GM19035 (cell line): ENCODE results near the gene TMED10.
A peak's percentile ranks its signal among the peaks of the same experiment; 100 is the strongest.
"Not testable (repeated sequence)": the region's sequence is repeated elsewhere in the genome, so short reads cannot be mapped to it uniquely, and the experiment has no call there.

Source experiments
- ATAC-seq: cut with Tn5 transposase; IDR thresholded peaks from one replicate; pipeline ENCODE4 v1.9.1; 2021; ENCODE audit not compliant: unreplicated experiment

TMED10 gene

GRCh38 chr14:75191100-75191499 lies 14.7 kb upstream of the TMED10 start:
- no peak for ATAC-seq

GRCh38 chr14:75190023-75190422 lies 13.6 kb upstream of the TMED10 start:
- ATAC-seq, result no peak

GRCh38 chr14:75188520-75189268 lies 12.3 kb upstream of the TMED10 start:
- no peak for ATAC-seq

- ATAC-seq, result no peak
These were observed 11.7 kb upstream of the TMED10 start for GRCh38 chr14:75188086-75188485.

- no peak for ATAC-seq
These were observed 10.5 kb upstream of the TMED10 start for GRCh38 chr14:75186953-75187352.

- ATAC-seq, result no peak
These were observed 9.0 kb upstream of the TMED10 start for GRCh38 chr14:75185251-75186040.

GRCh38 chr14:75184492-75184891 lies 8.1 kb upstream of the TMED10 start:
- ATAC-seq, result no peak

GRCh38 chr14:75184039-75184438 lies 7.6 kb upstream of the TMED10 start:
- no peak for ATAC-seq

- ATAC-seq, result no peak
These were observed 6.8 kb upstream of the TMED10 start for GRCh38 chr14:75183225-75183624.

- no peak for ATAC-seq
These were observed 6.4 kb upstream of the TMED10 start for GRCh38 chr14:75182821-75183220.

GRCh38 chr14:75182163-75182562 lies 5.8 kb upstream of the TMED10 start:
- ATAC-seq, result not testable (repeated sequence)

- no peak for ATAC-seq
These were observed 5.1 kb upstream of the TMED10 start for GRCh38 chr14:75181293-75182062.

- peak; percentile 18 for ATAC-seq
These were observed 703 bp downstream of the TMED10 start for GRCh38 chr14:75175677-75176141.

GRCh38 chr14:75174066-75174465 lies 2.3 kb downstream of the TMED10 start:
- no peak for ATAC-seq

- ATAC-seq, result no peak
These were observed 5.6 kb downstream of the TMED10 start for GRCh38 chr14:75170772-75171171.

- ATAC-seq, result no peak
These were observed 7.7 kb downstream of the TMED10 start for GRCh38 chr14:75168586-75169335.

GRCh38 chr14:75167325-75167724 lies 9.1 kb downstream of the TMED10 start:
- ATAC-seq, result no peak

GRCh38 chr14:75165586-75166391 lies 10.6 kb downstream of the TMED10 start:
- no peak for ATAC-seq

- ATAC-seq, result no peak
These were observed 11.6 kb downstream of the TMED10 start for GRCh38 chr14:75164809-75165208.

- no peak for ATAC-seq
These were observed 12.7 kb downstream of the TMED10 start for GRCh38 chr14:75163677-75164076.
